ENCODE measurements around the gene PRKACG. TPM values are rescaled to one million over a fixed set of nuclear protein-coding genes. Genes with fewer than 3 reads are reported as not detected.

PRKACG gene
- polyA plus RNA-seq, 1 donor from 2014 or later, result not detected

DNA sequence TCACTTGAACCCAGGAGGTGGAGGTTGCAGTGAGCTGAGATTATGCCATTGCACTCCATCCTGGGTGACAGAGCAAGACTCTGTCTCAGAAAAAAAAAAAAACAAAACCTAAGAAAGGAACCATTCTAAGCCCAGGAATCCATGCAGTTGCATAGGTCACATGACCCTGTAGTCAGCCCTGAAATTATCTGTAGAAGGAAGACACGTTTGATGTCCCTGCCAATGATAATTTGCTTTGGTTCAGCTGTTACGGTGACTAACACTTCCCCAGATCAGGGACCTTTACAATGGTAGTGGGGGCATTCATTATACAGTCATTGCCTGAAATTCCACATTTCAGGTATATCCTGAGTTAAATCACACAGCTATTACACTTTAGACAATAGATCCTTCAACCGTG lies 50.5 kb downstream of the PRKACG start:
- Histone ChIP-seq H3K27me3 (ENCODE audit: insufficient read depth, low read depth, low read length) (no peaks in the 10 kb centered on the region), H4K20me1 (ENCODE audit: insufficient read depth) (no peaks in the 10 kb centered on the region), H3K79me2 (replicated peaks; ENCODE audit: insufficient read depth, low read length) (no peaks in the 10 kb centered on the region), H3K9me2 (ENCODE audit: insufficient read depth, low read length) (no peaks in the 10 kb centered on the region), H3K9ac (ENCODE audit: low read length) (no peak overlapping the region), H3K9me3 (ENCODE audit: low read length) (no peaks in the 10 kb centered on the region), H3F3A (ENCODE audit: insufficient read depth, low read length, poor library complexity, severe bottlenecking) (no peaks in the 10 kb centered on the region), H3K4me2 (ENCODE audit: low read length) (no peak overlapping the region), H2AFZ (ENCODE audit: low read depth, low read length) (no peak overlapping the region), H3K27ac (ENCODE audit: low read length) (no peak overlapping the region), H3K4me3 (ENCODE audit: low read length) (no peak overlapping the region), H3K36me3 (ENCODE audit: insufficient read depth, low read length) (no peaks in the 10 kb centered on the region)
- TF ChIP-seq RAD21 (conservative IDR thresholded peaks at IDR 0.05) (no peak), EP300 (conservative IDR thresholded peaks at IDR 0.05; ENCODE audit: poor library complexity, severe bottlenecking) (no peak), SMC3 (conservative IDR thresholded peaks at IDR 0.05; ENCODE audit: poor library complexity) (no peak), TAF1 (IDR thresholded peaks at IDR 0.05; ENCODE audit: low read depth) (no peak)
- TF ChIP-seq, protein P1, sequence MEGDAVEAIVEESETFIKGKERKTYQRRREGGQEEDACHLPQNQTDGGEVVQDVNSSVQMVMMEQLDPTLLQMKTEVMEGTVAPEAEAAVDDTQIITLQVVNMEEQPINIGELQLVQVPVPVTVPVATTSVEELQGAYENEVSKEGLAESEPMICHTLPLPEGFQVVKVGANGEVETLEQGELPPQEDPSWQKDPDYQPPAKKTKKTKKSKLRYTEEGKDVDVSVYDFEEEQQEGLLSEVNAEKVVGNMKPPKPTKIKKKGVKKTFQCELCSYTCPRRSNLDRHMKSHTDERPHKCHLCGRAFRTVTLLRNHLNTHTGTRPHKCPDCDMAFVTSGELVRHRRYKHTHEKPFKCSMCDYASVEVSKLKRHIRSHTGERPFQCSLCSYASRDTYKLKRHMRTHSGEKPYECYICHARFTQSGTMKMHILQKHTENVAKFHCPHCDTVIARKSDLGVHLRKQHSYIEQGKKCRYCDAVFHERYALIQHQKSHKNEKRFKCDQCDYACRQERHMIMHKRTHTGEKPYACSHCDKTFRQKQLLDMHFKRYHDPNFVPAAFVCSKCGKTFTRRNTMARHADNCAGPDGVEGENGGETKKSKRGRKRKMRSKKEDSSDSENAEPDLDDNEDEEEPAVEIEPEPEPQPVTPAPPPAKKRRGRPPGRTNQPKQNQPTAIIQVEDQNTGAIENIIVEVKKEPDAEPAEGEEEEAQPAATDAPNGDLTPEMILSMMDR (IDR thresholded peaks at IDR 0.05; ENCODE audit: poor library complexity, severe bottlenecking), result no peak
- TF ChIP-seq, protein P2, sequence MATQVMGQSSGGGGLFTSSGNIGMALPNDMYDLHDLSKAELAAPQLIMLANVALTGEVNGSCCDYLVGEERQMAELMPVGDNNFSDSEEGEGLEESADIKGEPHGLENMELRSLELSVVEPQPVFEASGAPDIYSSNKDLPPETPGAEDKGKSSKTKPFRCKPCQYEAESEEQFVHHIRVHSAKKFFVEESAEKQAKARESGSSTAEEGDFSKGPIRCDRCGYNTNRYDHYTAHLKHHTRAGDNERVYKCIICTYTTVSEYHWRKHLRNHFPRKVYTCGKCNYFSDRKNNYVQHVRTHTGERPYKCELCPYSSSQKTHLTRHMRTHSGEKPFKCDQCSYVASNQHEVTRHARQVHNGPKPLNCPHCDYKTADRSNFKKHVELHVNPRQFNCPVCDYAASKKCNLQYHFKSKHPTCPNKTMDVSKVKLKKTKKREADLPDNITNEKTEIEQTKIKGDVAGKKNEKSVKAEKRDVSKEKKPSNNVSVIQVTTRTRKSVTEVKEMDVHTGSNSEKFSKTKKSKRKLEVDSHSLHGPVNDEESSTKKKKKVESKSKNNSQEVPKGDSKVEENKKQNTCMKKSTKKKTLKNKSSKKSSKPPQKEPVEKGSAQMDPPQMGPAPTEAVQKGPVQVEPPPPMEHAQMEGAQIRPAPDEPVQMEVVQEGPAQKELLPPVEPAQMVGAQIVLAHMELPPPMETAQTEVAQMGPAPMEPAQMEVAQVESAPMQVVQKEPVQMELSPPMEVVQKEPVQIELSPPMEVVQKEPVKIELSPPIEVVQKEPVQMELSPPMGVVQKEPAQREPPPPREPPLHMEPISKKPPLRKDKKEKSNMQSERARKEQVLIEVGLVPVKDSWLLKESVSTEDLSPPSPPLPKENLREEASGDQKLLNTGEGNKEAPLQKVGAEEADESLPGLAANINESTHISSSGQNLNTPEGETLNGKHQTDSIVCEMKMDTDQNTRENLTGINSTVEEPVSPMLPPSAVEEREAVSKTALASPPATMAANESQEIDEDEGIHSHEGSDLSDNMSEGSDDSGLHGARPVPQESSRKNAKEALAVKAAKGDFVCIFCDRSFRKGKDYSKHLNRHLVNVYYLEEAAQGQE (IDR thresholded peaks at IDR 0.05; ENCODE audit: borderline replicate concordance), result no peak

Other genes starting within 250 kb of the PRKACG start
- gene FXN, start 21.6 kb upstream of the PRKACG start, polyA plus RNA-seq, result 3.5 and 7.3 TPM in 2 replicates
- 1.2 and 3.1 TPM in 2 replicates for gene TJP2, start 160.2 kb upstream of the PRKACG start, polyA plus RNA-seq

Measured in neural cell (in vitro differentiated cells).